GM04503 (cell line): ENCODE results near the gene RASGRP4.
A peak's percentile ranks its signal among the peaks of the same experiment; 100 is the strongest.
"Not testable (repeated sequence)": the region's sequence is repeated elsewhere in the genome, so short reads cannot be mapped to it uniquely, and the experiment has no call there.

ENCODE experiments used
- DNase-seq: peaks from one replicate; pipeline ENCODE4 v3.0.0-alpha.2; 2012; ENCODE audit warnings: low read depth

Gene RASGRP4

DNA sequence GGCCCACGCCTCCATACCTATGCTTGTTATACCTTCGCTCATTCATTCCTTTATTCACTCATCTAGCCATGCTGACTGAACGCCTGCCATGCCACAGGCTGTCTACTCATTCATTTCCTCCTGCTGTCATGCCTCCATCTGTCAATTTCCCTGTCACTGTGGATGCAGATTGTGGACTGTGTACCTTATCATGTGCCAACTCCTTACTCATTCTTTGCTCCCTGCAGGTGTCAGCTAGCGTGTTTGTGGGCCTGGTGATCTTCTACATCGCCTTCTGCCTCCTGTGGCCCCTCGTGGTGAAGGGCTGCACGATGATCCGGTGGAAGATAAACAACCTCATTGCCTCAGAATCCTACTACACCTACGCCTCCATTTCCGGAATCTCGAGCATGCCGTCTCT, 55.7 kb downstream of the RASGRP4 start:
- no peak for DNase-seq

DNA sequence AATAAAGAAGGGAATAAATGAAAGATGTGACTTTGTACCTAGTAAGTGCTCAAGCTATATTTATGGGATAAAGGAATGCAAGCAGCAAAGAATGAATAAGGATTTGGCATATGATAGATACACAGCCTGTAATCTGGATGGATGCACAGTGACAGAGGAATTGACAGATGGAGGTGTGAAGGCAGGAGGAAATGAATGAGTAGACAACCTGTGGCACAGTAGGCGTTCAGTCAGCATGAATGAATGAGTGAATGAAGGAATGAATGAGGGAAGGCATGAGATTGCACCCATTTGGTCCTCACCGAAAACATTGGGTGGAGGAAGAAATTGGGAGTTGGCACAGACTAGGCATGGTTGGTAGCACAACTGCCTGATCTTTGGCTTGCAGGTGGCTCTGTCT, 56.4 kb downstream of the RASGRP4 start:
- no peak for DNase-seq

DNA sequence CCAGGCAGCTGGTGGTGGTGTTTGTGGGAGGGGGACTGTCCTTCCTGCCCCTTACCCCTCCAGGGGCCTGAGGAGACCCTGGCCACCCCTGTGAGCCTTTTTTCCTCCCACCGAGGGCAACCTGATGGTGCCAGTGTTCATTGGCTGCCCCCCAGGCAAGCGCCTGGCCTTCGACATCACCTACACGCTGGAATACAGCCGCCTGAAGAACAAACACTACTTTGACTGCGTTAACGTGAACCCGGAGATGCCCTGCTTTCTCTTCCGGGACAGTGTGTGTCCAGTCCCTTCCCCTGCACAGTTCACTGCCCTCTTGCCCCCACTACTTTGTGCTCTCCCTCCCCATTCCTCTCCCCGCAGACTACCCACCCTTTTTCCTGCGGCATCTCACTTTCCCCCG, 59.0 kb downstream of the RASGRP4 start:
- DNase-seq = no peak

DNA sequence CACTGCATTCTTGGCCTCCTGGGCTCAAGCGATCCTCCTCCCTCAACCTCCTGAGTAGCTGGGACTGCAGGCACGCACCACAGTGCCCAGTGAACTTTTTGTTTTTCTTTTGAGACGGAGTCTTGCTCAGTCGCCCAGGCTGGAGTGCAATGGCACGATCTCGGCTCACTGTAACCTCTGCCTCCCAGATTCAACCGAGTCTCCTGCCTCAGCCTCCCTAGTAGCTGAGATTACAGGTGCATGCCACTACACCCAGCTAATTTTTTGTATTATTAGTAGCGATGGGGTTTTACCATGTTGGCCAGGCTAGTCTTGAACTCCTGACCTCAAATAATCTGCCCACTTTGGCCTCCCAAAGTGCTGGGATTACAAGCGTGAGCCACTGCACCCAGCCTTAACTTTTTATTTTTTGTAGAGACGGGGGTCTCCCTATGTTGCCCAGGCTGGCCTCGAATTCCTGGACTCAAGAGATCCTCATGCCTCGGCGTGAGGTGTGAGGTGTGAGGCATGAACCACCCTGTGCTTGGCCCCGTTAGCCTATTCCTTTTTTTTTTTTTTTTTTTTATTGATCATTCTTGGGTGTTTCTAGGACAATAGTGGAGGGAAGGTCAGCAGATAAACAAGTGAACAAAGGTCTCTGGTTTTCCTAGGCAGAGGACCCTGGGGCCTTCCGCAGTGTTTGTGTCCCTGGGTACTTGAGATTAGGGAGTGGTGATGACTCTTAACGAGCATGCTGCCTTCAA, 62.9 kb downstream of the RASGRP4 start:
- DNase-seq = not testable (repeated sequence)

DNA sequence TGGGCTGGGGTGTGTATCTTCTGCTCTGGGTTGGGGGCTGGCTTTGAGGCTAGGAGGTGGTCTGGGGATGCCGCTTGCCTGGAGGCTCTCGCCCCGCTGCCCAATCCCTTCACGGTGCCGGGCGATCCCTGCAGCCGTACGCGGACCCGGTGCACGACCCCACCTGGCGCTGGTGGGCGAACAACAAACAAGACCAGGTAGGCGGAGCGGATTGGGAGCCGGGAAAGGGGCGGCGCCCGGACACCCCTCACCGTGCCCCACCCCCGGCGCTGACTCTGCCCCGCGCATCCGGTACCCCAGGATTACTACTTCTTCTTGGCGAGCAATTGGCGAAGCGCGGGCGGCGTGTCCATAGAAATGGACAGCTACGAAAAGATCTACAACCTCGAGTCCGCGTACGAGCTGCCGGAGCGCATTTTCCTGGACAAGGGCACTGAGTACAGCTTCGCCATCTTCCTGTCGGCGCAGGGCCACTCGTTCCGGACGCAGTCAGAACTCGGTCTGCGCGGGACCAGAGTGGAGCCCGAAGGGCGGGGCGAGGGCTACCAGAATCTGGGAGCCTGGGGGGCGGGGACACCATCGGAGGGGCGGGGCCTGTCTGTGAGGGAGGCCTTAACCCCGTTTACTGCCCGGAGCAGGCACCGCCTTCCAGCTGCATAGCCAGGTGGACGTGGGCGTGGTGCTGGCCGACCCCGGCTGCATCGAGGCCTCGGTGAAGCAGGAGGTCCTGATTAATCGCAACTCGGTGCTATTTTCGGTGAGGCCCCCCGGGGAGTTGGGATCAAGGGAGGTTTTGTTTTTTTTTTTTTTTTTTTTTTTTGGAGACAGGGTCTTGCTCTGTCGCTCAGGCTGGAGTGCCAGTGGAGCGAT, 63.7 kb downstream of the RASGRP4 start:
- DNase-seq = peak; percentile 3

DNA sequence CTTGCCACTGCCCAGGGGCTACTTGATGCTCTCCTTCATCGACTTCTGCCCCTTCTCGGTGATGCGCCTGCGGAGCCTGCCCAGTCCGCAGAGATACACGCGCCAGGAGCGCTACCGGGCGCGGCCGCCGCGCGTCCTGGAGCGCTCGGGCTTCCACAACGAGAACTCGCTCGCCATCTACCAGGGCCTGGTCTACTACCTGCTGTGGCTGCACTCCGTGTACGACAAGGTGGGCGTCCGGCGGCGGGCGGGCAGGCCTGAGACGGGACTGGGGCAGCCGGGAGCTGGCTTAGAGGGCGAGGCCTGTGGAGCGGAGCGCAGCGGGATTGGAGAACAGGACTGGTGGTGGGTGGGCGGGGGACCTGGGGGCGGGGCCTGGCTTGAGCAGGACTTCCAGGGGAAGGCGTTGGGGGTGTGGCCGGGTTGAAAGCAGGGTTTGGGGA, 64.4 kb downstream of the RASGRP4 start:
- peak; percentile 11 for DNase-seq

DNA sequence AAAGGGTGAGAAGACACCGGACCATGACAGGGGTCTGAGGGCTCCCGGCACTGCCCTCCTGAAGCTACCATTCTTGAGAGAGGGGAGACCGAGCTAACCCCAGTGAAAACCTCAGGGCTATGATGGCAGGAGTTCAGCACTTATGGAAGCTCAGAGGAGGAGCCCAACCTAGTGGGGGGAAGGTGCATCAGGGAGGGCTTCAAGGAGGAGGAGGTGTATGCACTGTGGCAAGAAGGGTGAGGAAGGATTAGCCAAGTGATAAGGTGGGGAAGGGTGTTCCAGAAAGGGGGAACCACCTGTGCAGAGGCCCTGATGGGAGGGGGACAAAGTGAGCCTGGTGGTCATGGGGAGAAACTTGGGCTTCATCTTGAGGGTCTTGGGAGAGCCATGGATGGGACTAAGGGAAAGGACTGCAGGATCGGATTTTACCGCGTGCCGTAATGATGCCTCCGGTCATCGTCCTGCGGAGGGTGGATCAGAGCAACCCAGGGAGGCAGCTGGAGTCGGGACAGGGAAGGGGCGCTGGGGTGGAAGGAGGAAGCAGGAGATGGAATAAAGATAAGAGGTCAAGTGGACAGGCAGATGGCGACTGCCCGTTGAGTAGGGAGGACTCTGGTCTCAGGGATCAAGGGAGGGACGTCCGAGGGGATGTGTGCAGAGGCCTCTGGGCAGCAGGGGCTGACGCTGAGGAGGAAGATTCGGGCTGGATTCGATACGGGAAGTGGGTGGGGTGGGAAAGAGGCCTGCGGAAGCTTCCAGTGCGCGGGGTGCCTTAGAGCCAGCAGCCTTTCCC, 65.0 kb downstream of the RASGRP4 start:
- no peak for DNase-seq

DNA sequence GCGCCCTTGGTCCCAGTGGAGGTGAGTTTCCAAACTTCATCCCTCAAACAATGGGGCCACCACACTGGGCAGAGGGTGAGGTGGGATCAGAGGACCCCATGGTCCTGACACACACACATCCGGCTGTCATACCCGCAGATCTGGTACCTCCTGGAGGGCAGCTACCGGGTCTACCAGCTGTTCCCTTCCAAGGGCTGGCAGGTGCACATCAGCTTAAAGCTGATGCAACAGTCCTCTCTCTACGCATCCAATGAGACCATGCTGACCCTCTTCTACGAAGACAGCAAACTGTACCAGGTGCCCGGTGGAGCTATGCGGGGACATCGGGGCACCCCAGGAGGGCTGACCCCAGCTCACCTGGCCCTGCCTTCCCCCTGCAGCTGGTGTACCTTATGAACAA, 65.7 kb downstream of the RASGRP4 start:
- no peak for DNase-seq

DNA sequence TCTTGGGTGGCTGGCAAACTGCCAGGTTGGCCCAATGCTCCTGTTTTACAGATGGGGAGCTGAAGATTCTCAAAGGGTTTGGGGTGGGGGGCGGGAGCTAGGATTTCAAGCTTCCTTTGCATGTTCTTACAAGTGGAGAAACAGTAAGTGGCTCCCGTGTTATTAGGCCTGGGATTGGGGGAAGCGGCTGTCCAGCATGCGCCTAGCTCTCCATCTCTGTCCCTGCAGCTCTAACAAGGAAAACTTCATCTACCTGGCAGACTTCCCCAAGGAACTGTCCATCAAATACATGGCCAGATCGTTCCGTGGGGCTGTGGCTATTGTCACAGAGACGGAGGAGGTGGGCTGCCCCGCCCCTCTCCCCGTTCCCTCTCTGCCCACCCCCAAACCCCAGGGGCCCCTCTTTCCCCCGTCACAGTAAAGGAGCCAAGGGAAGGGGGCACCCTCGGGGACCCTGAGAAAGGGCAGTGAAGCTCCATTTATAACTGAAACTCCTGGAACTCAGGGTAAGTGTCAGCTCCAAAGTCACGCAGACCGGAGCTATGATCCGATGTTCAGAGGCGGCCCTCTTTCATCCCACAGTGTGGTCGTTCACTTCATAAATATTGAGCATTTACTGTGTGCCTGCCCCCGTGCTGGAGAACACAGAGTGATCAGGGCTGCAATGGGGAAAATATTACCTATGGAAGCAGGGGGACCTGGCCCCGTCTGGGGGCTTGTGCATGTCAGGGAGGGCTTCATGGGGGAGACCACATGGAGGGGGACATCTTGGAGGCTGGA, 66.6 kb downstream of the RASGRP4 start:
- DNase-seq = no peak
